H9 (cell line): ENCODE data around the gene ABCA13. TPM values are rescaled to one million over a fixed set of nuclear protein-coding genes. Genes with fewer than 3 reads are reported as not detected.

Experiments
- DNase-seq: peaks from one replicate; pipeline ENCODE4 v3.0.0-alpha.2; 2017
- H2AFZ ChIP-seq: one replicate; pipeline ENCODE4 v1.6.1; 2013; ENCODE audit warnings: mild to moderate bottlenecking, low read length, control low read depth, moderate library complexity
- H2AK5ac ChIP-seq: 2 replicates; pipeline ENCODE4 v1.6.1; 2013; ENCODE audit warnings: low read length, control low read depth, mixed read lengths; ENCODE audit not compliant: insufficient read length
- H2BK120ac ChIP-seq: one replicate; pipeline ENCODE4 v1.6.1; 2013; ENCODE audit warnings: low read depth, mild to moderate bottlenecking, low read length, control low read depth, inconsistent platforms; ENCODE audit not compliant: poor library complexity, severe bottlenecking
- H2BK12ac ChIP-seq: 2 replicates; pipeline ENCODE4 v1.6.1; 2013; ENCODE audit warnings: low read length, control low read depth, mixed read lengths, low read depth; ENCODE audit not compliant: insufficient read length
- H2BK15ac ChIP-seq: 2 replicates; pipeline ENCODE4 v1.6.1; 2013; ENCODE audit warnings: low read depth, low read length, control low read depth
- H2BK20ac ChIP-seq: one replicate; pipeline ENCODE4 v1.6.1; 2013; ENCODE audit warnings: low read depth, mild to moderate bottlenecking, low read length, control low read depth, inconsistent platforms; ENCODE audit not compliant: poor library complexity, severe bottlenecking
- H2BK5ac ChIP-seq: 2 replicates; pipeline ENCODE4 v1.6.1; 2013; ENCODE audit warnings: low read length, control low read depth, mixed read lengths; ENCODE audit not compliant: insufficient read length
- H3K14ac ChIP-seq: 2 replicates; pipeline ENCODE4 v1.6.1; 2013; ENCODE audit warnings: low read length, control low read depth; ENCODE audit not compliant: insufficient read depth
- H3K18ac ChIP-seq: 2 replicates; pipeline ENCODE4 v1.6.1; 2013; ENCODE audit warnings: low read depth, mild to moderate bottlenecking, mixed read lengths, low read length, control low read depth; ENCODE audit not compliant: insufficient read length
- H3K23ac ChIP-seq: 2 replicates; pipeline ENCODE4 v1.6.1; 2013; ENCODE audit warnings: low read length, control low read depth, mixed read lengths, low read depth; ENCODE audit not compliant: insufficient read length
- H3K23me2 ChIP-seq: 2 replicates; pipeline ENCODE4 v1.6.1; 2013; ENCODE audit warnings: low read depth, mild to moderate bottlenecking, mixed read lengths, low read length, control low read depth; ENCODE audit not compliant: insufficient read length, poor library complexity, severe bottlenecking
- H3K27ac ChIP-seq: 2 replicates; pipeline ENCODE4 v1.5.1; 2013; ENCODE audit warnings: low read length, control low read depth, mixed read lengths, low read depth; ENCODE audit not compliant: insufficient read length
- H3K27me3 ChIP-seq: 2 replicates; pipeline ENCODE4 v1.6.1; 2013; ENCODE audit warnings: low read length, control low read depth, inconsistent platforms; ENCODE audit not compliant: insufficient read depth
- H3K4ac ChIP-seq: 2 replicates; pipeline ENCODE4 v1.6.1; 2013; ENCODE audit warnings: low read depth, mild to moderate bottlenecking, control low read depth, inconsistent platforms, low read length, moderate library complexity
- H3K4me1 ChIP-seq: 2 replicates; pipeline ENCODE4 v1.6.1; 2013; ENCODE audit warnings: low read length, control low read depth, inconsistent platforms; ENCODE audit not compliant: insufficient read depth
- H3K4me2 ChIP-seq: 2 replicates; pipeline ENCODE4 v1.6.1; 2013; ENCODE audit warnings: low read length, control low read depth, mixed read lengths; ENCODE audit not compliant: insufficient read length, insufficient read depth
- H3K56ac ChIP-seq: 2 replicates; pipeline ENCODE4 v1.6.1; 2013; ENCODE audit warnings: low read depth, mild to moderate bottlenecking, mixed read lengths, low read length, control low read depth; ENCODE audit not compliant: insufficient read length
- H3K79me1 ChIP-seq: 2 replicates; pipeline ENCODE4 v1.6.1; 2013; ENCODE audit warnings: low read depth, mild to moderate bottlenecking, moderate library complexity, low read length, control low read depth, inconsistent platforms; ENCODE audit not compliant: insufficient read depth, poor library complexity, severe bottlenecking
- H3K79me2 ChIP-seq: 2 replicates; pipeline ENCODE4 v1.6.1; 2013; ENCODE audit warnings: low read length, control low read depth, inconsistent platforms; ENCODE audit not compliant: insufficient read depth
- H3K9ac ChIP-seq: 2 replicates; pipeline ENCODE4 v1.6.1; 2013; ENCODE audit warnings: low read length, control low read depth, mixed read lengths; ENCODE audit not compliant: insufficient read length; ENCODE audit errors: extremely low read depth
- H3K9me3 ChIP-seq: one replicate; pipeline ENCODE4 v1.6.1; 2013; ENCODE audit warnings: low read depth, low read length, inconsistent platforms; ENCODE audit not compliant: control insufficient read depth
- H3T11ph ChIP-seq: one replicate; pipeline ENCODE4 v1.6.1; 2013; ENCODE audit warnings: mild to moderate bottlenecking, low read length, control low read depth, inconsistent platforms
- H4K20me1 ChIP-seq: one replicate; pipeline ENCODE4 v1.6.1; 2013; ENCODE audit not compliant: control insufficient read depth, insufficient read length, insufficient read depth
- H4K5ac ChIP-seq: 2 replicates; pipeline ENCODE4 v1.6.1; 2013; ENCODE audit warnings: low read depth, mild to moderate bottlenecking, mixed read lengths, low read length, control low read depth; ENCODE audit not compliant: insufficient read length
- H4K8ac ChIP-seq: replicated peaks from 2 replicates; pipeline ENCODE4 v1.6.1; 2013; ENCODE audit warnings: low read length, control low read depth, mixed read lengths, low read depth; ENCODE audit not compliant: insufficient read length
- H4K91ac ChIP-seq: 2 replicates; pipeline ENCODE4 v1.6.1; 2013; ENCODE audit warnings: low read depth, mild to moderate bottlenecking, moderate library complexity, mixed read lengths, low read length, control low read depth; ENCODE audit not compliant: insufficient read length
- H3K27ac Mint-ChIP-seq, 3 experiments: 2 replicates in 2 of 3; 3 replicates in 1 of 3; pipeline ENCODE4 v1.8.0; 2020 to 2021; ENCODE audit warnings: mixed read lengths in 3 of 3, mild to moderate bottlenecking in 1 of 3, moderate library complexity in 1 of 3
- H3K27me3 Mint-ChIP-seq: 2 replicates; pipeline ENCODE4 v1.8.0; 2021; ENCODE audit warnings: low read depth, mild to moderate bottlenecking, moderate library complexity, mixed read lengths
- H3K36me3 Mint-ChIP-seq, 3 experiments: 2 replicates in 2 of 3; 3 replicates in 1 of 3; pipeline ENCODE4 v1.8.0; 2020 to 2021; ENCODE audit warnings: low read depth in 3 of 3, mixed read lengths in 3 of 3; ENCODE audit not compliant: insufficient read depth in 1 of 3
- H3K4me1 Mint-ChIP-seq, 2 experiments: 2 replicates each; pipeline ENCODE4 v1.8.0; 2020; ENCODE audit warnings: mixed read lengths in 2 of 2
- H3K4me3 Mint-ChIP-seq, 2 experiments: 2 replicates in 1 of 2; 3 replicates in 1 of 2; pipeline ENCODE4 v1.8.0; 2020 to 2021; ENCODE audit warnings: mild to moderate bottlenecking in 2 of 2, mixed read lengths in 2 of 2, moderate library complexity in 1 of 2
- H3K9me3 Mint-ChIP-seq, 2 experiments: 2 replicates in 1 of 2; 3 replicates in 1 of 2; pipeline ENCODE4 v1.8.0; 2020; ENCODE audit warnings: mild to moderate bottlenecking in 2 of 2, mixed read lengths in 2 of 2, moderate library complexity in 1 of 2
- CTCF ChIP-seq: fragments of 200-600 bp; sonication (generic); conservative IDR thresholded peaks from 3 replicates; pipeline ENCODE4 v1.8.0; 2021; ENCODE audit warnings: antibody characterized with exemption, mild to moderate bottlenecking
- WGBS: extraction: QIAGEN DNeasy Blood & Tissue Kit; methylation state at CpG from one replicate; pipeline ENCODE4 v1.1.7; 2013; ENCODE audit warnings: missing lambda C conversion rate, low lambda C conversion rate, mixed read lengths; ENCODE audit not compliant: insufficient read length; ENCODE audit errors: extremely low coverage; 5-methylcytosine and 5-hydroxymethylcytosine counted together
- total RNA-seq: library from RNA; stranded (reverse); gene quantifications from 2 replicates; pipeline ENCODE4 v1.2.1, GENCODE V29; 2021

The ABCA13 gene
- total RNA-seq, 1 experiment from 2014 or later: 0.11 TPM

DNA sequence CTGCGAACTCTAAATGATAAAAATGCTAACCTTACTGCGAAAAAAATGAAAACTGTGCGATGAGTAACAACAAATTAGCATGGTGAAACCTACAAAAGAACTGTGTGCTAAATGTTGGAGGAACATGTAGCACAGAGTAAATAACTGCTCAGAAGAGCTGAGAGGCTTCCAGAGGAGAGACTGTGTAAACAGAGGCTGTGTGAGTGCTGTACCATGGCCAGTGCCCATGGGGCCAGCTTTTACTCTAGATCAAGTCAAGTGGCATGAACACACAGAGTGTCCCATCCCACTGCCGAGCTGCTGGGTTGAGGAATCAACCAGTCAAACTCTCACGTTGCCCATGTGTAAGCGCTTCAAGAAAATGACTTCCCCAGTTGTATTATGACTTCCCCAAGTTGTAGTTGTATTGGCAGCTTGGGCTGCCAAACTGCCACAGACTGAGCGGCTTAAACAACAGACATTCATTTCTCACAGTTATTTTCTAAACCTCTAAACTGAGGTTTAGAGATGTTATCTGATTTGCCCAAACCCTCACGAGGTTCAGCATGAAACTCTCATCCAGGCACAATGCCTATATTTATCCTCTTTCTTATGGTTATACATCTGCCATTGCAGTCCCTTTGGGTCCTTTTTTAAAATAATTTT, 270.7 kb downstream of the ABCA13 start:
- Histone ChIP-seq H3K27me3 (no peaks in the 10 kb centered on the region), H2AFZ (no peak overlapping the region), H3K18ac (no peak overlapping the region), H4K91ac (no peak overlapping the region), H3K79me1 (no peaks in the 10 kb centered on the region), H2BK15ac (no peak overlapping the region), H4K8ac (no peak overlapping the region), H2AK5ac (no peak overlapping the region), H2BK20ac (no peak overlapping the region), H4K20me1 (no peaks in the 10 kb centered on the region), H3K27ac (no peak overlapping the region), H3K4me1 (no peaks in the 10 kb centered on the region), H4K5ac (no peak overlapping the region), H3K23me2 (no peaks in the 10 kb centered on the region), H3K14ac (no peak overlapping the region), H3K4me2 (no peak overlapping the region), H3K9me3 (no peaks in the 10 kb centered on the region), H3K4ac (no peak overlapping the region), H3K23ac (no peak overlapping the region), H2BK120ac (no peak overlapping the region), H2BK12ac (no peak overlapping the region), H3K79me2 (no peaks in the 10 kb centered on the region), H3K56ac (no peak overlapping the region), H2BK5ac (no peak overlapping the region), H3T11ph (no peak overlapping the region), H3K9ac (no peak overlapping the region)
- H3K27ac Mint-ChIP-seq: no peak overlapping the region
- no peak overlapping the region for H3K4me3 Mint-ChIP-seq
- H3K9me3 Mint-ChIP-seq: peaks cover 0 to 2% of the 10 kb centered on the region in 2 experiments; a peak in 2 of 5 replicates
- H3K27me3 Mint-ChIP-seq: no peaks in the 10 kb centered on the region; the same call in 1 of the 2 replicates
- WGBS: no CpG with 5 or more reads among the region's 8 CpGs
- no peak for TF ChIP-seq CTCF
- H3K4me1 Mint-ChIP-seq: no peaks in the 10 kb centered on the region
- DNase-seq: no peak
- H3K36me3 Mint-ChIP-seq: no peaks in the 10 kb centered on the region
